ENCODE results near the gene FBXW9.
A peak's percentile ranks its signal among the peaks of the same experiment; 100 is the strongest.
"Not testable (repeated sequence)": the region's sequence is repeated elsewhere in the genome, so short reads cannot be mapped to it uniquely, and the experiment has no call there.

FBXW9 gene

GRCh38 chr19:12652219-12652618, 44.2 kb downstream of the FBXW9 start:
- no peak for DNase-seq (ENCODE audit: low spot score)

- no peak for DNase-seq (ENCODE audit: low spot score)
Measured at GRCh38 chr19:12649941-12650340, 46.5 kb downstream of the FBXW9 start.

- no peak for DNase-seq (ENCODE audit: low spot score)
Measured at GRCh38 chr19:12648088-12648487, 48.3 kb downstream of the FBXW9 start.

- peak; percentile 35 for DNase-seq (ENCODE audit: low spot score)
Measured at GRCh38 chr19:12647490-12648071, 48.9 kb downstream of the FBXW9 start.

- DNase-seq (ENCODE audit: low spot score), result no peak
Measured at GRCh38 chr19:12647047-12647446, 49.4 kb downstream of the FBXW9 start.

- no peak for DNase-seq (ENCODE audit: low spot score)
Measured at GRCh38 chr19:12646551-12646950, 49.9 kb downstream of the FBXW9 start.

GRCh38 chr19:12643716-12644115, 52.7 kb downstream of the FBXW9 start:
- not testable (repeated sequence) for DNase-seq (ENCODE audit: low spot score)

- no peak for DNase-seq (ENCODE audit: low spot score)
Measured at GRCh38 chr19:12642506-12642905, 53.9 kb downstream of the FBXW9 start.

GRCh38 chr19:12641456-12641855, 55.0 kb downstream of the FBXW9 start:
- no peak for DNase-seq (ENCODE audit: low spot score)

GRCh38 chr19:12639901-12640613, 56.4 kb downstream of the FBXW9 start:
- DNase-seq (ENCODE audit: low spot score), result peak; percentile 89

All from kidney tubule cell (primary cell).